Erythroblast (primary cell): ENCODE measurements around the gene RNU7-1.
A peak's percentile ranks its signal among the peaks of the same experiment; 100 is the strongest.
"Not testable (repeated sequence)": the region's sequence is repeated elsewhere in the genome, so short reads cannot be mapped to it uniquely, and the experiment has no call there.

ENCODE experiments used
- DNase-seq, 2 experiments: peaks; one replicate each; lab custom pipeline; 2025; lab: John Stamatoyannopoulos, UW
- GATA1 ChIP-seq: IDR thresholded peaks from 2 replicates; pipeline ENCODE4 v1.6.1; 2011; ENCODE audit warnings: low read depth, mild to moderate bottlenecking, control low read depth, low read length, moderate library complexity
- POLR2A ChIP-seq: IDR thresholded peaks from 2 replicates; pipeline ENCODE4 v1.6.1; 2011; ENCODE audit warnings: mild to moderate bottlenecking, low read length

Gene RNU7-1

DNA sequence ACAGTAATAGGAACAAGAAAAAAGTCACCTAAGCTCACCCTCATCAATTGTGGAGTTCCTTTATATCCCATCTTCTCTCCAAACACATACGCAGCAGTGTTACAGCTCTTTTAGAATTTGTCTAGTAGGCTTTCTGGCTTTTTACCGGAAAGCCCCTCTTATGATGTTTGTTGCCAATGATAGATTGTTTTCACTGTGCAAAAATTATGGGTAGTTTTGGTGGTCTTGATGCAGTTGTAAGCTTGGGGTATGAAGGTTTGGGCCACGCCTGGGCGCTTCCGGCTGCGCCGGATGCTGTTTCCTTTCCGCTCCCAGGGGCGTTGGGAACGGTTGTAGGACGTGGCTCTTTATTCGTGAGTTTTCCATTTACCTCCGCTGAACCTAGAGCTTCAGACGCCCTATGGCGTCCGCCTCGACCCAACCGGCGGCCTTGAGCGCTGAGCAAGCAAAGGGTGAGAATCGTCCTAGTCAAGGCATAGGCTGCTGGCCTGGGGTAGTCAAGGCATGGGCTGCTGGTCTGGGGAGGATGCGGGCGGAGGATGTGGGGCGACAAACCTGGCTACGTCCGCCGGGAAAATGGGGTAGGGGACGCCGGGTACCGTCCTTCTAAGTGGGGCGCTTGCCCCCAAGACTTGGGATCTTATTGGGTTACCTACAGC lies at the start of gene RNU7-1, which contains the start of gene C12orf57:
Gene RNU7-1, plus strand, starts transcription at position 95 of the 659 bp plus-strand sequence.
Gene C12orf57, plus strand, starts transcription at position 301 of the 659 bp plus-strand sequence. Its CDS starts 100 bp downstream, at position 401.
- peak; percentile 93 for DNase-seq
- TF ChIP-seq GATA1: no peak
- peak; percentile 100 for TF ChIP-seq POLR2A

DNA sequence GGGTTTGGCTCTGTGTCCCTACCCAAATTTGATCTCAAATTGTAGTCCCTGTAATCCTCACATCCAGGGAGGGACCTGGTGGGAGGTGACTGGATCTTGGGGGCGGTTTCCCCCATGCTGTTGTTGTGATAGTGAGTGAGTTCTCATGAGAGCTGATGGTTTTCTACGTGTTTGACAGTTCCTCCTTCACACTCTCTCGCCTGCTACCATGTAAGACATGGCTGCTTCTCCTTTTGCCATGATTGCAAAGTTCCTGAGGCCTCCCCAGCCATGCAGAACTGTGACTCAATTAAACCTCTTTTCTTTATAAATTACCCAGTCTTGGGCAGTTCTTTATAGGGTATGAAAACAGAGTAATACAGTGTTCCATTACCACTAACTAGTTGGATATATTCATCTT lies 49.3 kb upstream of the RNU7-1 start:
- no peak for DNase-seq
- TF ChIP-seq GATA1 (no peak), POLR2A (no peak)

DNA sequence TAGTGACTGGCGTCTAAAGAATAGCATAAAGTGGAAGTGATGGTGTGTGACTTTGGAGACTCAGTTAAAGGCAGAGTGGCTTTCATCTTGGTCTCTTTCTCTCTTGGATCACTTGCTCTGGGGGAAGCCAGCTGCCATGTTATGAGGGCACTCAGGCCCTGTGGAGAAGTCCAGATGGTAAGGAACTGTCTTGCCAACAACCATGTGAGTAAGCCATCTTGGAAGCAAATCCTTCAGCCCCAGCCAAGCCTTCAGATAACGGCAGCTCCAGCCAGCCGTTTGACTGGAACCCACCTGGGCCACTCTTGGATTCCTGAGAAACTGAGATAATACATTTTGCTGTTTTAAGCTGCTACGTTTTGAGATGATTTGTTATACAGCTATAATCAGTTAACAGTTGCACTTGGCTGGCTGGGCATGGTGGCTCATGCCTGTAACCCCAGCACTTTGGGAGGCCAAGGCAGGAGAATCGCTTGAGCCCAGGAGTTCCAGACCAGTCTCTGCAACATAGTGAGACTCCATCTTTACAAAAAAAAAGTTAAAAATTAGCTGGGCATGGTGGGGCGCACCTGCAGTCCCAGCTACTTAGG lies 46.7 kb upstream of the RNU7-1 start:
- TF ChIP-seq GATA1: no peak
- no peak for TF ChIP-seq POLR2A
- DNase-seq: no peak

DNA sequence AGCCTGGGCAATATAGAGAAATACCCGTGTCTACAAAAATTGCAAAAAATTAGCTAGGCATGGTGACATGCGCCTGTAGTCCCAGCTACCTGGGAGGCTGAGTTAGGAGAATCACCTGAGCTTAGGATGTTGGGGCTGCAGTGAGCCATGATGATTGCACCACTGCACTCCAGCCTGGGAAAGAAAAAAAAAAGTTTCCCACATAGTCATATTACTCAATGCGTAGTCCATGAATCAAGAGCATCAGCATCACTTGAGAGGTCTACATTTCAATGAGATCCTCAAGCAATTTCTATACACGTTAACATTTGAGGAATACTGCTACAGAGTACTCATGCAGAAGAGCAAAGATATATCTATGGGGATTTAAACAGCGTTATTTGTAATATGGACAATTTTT lies 44.2 kb upstream of the RNU7-1 start:
- DNase-seq: no peak
- no peak for TF ChIP-seq POLR2A

DNA sequence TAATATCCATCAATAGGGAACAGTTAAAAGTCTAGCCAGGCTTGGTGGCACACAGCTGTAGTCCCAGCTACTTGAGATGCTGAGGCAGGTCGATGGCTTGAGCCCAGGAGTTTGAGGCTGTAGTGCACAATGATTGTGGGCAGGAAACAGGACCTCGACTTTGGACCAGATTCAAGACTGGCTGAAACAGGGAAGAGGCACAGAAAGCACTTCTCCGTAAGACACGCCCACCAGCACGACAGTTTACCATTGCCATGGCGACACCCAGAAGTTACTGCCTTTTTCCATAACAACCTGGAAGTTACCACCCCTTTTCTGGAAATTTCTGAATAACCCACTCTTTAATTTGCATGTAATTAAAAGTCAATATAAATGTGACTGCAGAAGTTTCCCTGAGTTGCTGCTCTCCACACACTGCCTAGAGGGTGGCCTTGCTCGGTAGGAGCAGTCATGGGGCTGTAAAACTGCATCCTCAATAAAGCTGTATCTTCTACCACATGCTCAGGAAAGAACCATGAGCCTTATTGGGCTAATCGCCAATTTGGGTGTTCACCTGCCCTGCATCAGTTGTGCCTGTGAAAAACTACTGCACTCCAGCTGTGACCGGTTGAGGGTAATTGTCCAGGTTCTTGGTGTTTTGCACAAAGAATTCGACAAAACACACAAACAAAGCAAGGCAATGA lies 43.6 kb upstream of the RNU7-1 start:
- no peak for TF ChIP-seq GATA1
- peak; percentile 32 for TF ChIP-seq POLR2A
- peak; percentile 49 to 70 for DNase-seq

DNA sequence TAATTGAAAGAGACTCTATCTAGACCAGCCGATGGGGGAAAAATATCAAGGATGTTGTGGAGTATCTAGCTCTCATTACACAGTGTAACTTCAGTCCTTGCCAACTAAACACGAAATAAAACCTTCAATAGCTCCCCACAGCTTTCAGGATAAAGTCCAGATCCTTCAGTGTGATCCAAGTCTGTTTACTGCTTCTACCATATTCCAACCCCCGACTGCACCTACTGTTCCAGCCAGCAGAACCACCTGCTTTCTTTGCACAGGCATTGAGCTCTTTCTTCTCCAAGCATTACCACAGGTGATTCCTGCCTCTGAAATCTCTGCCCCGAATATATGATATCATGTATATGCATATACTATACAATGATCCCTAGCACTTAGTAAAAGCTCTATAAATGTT lies 41.2 kb upstream of the RNU7-1 start:
- TF ChIP-seq POLR2A: no peak
- TF ChIP-seq GATA1: no peak
- no peak for DNase-seq

DNA sequence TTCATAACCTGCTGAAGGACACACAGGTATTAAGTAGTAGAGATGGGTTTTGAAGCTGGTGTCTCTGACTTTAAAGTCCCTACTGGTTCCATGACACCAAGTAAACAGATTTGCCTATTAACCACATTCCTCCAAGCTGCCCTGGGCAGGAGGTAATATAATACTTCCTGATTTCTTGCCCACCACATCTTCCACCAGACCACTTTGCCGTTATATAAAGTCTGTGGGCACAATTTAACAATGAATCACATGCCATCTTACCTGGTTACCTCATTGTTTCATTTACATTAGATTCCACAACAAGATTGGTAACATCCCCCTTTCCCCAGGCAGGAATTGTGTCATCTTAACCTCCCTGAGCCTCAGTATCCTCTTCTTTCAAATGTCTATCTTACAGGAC lies 39.9 kb upstream of the RNU7-1 start:
- TF ChIP-seq POLR2A (no peak), GATA1 (no peak)
- no peak for DNase-seq

DNA sequence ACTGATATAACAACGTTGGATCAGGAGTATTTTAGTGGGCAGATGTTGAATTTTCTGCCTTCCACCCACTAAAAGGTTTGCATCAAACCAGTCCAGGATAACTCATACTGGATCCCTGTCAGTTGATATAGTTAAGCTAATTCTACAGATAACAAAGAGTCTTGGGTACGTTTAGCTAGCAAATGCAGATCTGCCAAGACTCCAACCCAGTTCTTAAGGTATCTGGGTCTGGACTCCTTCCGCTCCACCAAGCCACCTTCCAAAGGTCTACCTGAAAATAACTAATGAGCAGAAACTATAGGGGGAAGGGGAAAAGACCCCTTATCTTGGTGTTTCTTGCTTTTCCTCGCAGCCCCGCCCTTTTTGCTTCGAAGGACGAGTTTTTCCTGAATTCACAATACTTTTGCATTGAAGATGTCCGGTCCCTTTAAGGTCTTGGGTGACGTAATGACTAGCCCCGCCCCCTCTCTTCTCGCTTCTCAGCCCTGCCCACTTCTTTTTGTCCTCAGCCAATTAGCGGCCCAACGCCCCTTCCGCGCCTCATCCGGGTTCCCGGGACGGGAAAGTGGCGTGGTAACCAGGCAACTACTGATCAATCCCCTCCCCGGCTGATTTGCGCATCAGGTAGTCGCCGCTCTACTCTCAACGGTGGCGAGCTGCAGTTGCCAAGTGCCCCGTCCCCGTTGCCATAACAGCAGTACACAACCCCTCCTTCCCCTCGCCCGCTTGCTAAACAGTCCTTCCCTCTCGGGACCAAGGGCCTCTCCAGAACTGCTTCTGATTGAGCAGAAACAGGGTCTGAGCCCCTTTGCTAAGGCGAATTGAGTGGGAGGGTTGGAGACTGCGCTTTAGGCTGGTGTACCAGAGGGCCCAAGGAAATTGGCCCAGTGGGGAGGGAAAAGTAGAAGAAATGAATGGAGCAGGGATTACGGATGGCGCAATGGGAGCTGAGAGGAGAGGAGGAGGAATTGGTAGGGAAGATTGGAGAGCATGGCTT lies 39.0 kb upstream of the RNU7-1 start, which contains the start of gene LRRC23:
Gene LRRC23, plus strand, starts transcription at position 543 of the 997 bp plus-strand sequence. CDS start 812 bp downstream, outside the sequence.
- TF ChIP-seq POLR2A: peak; percentile 71
- no peak for TF ChIP-seq GATA1

DNA sequence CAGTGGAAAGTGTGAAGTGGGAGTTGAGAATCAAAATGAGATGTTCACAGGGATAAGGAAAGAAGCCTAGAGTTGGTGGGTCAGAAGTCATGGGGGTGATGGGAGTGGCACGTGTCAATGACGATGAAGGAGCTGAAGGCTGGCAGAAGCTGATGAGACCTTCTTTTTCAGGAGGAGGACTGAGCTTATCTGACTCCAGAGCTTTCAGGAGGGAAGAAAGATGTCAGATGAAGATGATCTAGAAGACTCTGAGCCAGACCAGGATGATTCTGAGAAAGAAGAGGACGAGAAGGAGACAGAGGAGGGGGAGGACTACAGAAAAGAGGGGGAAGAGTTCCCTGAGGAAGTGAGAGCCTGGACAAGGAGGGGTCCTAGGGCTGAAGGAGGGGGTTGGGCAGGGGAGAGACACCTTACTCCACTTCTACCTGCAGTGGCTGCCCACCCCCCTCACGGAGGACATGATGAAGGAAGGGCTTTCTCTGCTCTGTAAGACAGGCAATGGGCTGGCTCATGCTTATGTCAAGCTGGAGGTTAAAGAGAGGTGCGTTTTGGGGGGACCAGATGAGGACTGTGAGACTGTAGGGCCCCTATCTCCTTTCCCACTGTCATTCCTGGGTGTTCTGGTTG lies 38.1 kb upstream of the RNU7-1 start:
- no peak for TF ChIP-seq POLR2A
- TF ChIP-seq GATA1: no peak
- peak; percentile 38 to 58 for DNase-seq

More for the DNA sequence above, 39.0 kb upstream of the RNU7-1 start, which contains the start of gene LRRC23:
- DNase-seq: peak; percentile 96 to 97

DNA sequence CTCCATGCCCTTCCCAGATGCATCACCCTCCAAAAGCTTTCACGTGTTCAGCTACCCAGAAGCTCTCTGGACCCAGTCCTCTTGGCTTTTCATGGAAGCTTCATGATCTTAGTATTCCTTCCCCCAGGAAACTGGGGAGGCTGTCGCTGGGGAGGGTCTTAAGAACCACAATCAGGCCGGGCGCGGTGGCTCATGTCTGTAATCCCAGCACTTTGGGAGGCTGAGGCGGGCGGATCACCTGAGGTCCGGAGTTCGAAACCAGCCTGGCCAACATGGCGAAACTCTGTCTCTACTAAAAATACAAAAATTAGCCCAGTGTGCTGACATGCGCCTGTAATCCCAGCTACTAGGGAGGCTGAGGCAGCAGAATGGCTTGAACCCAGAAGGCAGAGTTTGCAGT lies 35.5 kb upstream of the RNU7-1 start:
- DNase-seq: not testable (repeated sequence)

DNA sequence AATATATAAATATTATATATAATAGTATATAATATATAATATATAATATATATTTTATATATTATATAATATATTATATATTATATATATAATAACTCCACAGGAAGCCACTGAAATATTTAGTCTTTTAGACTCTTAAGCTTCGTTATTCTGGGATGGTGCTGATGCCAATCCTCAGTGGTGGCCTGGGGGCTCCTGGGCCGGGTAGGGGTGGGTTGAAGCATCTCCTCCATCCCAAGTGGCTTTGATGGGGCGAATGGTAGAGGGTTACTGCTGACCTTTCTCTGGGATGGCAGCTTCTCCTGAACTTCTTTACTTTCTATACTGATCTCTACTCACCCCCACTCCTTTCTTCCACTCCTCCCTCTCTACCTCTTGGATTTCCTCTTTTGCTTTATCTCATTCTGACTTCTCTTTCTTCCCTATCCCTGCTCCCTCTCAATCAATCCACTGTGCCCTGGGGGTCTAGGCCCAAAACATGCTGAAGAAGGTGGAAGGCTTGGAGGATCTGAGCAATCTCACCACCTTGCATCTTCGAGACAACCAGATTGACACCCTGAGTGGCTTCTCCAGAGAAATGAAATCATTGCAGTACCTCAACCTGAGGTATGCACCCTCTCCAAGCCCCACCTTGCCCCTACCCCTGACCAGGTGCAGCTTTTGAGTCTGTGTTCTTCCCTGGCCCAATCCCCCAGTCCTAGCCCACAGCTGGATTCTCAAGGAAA lies 34.0 kb upstream of the RNU7-1 start:
- no peak for DNase-seq
- TF ChIP-seq GATA1: no peak
- no peak for TF ChIP-seq POLR2A
